ENCODE results near the gene KMT2C.

GRCh38 chr7:152363798-152364197, 72.0 kb downstream of the KMT2C start:
- no peak for TF ChIP-seq POLR2AphosphoS5 (IDR thresholded peaks at IDR 0.05; ENCODE audit: low read depth, low read length)
- no peak for TF ChIP-seq POLR2A (IDR thresholded peaks at IDR 0.05; ENCODE audit: low read depth, low read length)

Data from GM12891 (cell line).